ENCODE results near the gene NEBL.
"Not testable (repeated sequence)": the region's sequence is repeated elsewhere in the genome, so short reads cannot be mapped to it uniquely, and the experiment has no call there.

NEBL gene, protein sequence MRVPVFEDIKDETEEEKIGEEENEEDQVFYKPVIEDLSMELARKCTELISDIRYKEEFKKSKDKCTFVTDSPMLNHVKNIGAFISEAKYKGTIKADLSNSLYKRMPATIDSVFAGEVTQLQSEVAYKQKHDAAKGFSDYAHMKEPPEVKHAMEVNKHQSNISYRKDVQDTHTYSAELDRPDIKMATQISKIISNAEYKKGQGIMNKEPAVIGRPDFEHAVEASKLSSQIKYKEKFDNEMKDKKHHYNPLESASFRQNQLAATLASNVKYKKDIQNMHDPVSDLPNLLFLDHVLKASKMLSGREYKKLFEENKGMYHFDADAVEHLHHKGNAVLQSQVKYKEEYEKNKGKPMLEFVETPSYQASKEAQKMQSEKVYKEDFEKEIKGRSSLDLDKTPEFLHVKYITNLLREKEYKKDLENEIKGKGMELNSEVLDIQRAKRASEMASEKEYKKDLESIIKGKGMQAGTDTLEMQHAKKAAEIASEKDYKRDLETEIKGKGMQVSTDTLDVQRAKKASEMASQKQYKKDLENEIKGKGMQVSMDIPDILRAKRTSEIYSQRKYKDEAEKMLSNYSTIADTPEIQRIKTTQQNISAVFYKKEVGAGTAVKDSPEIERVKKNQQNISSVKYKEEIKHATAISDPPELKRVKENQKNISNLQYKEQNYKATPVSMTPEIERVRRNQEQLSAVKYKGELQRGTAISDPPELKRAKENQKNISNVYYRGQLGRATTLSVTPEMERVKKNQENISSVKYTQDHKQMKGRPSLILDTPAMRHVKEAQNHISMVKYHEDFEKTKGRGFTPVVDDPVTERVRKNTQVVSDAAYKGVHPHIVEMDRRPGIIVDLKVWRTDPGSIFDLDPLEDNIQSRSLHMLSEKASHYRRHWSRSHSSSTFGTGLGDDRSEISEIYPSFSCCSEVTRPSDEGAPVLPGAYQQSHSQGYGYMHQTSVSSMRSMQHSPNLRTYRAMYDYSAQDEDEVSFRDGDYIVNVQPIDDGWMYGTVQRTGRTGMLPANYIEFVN

DNA sequence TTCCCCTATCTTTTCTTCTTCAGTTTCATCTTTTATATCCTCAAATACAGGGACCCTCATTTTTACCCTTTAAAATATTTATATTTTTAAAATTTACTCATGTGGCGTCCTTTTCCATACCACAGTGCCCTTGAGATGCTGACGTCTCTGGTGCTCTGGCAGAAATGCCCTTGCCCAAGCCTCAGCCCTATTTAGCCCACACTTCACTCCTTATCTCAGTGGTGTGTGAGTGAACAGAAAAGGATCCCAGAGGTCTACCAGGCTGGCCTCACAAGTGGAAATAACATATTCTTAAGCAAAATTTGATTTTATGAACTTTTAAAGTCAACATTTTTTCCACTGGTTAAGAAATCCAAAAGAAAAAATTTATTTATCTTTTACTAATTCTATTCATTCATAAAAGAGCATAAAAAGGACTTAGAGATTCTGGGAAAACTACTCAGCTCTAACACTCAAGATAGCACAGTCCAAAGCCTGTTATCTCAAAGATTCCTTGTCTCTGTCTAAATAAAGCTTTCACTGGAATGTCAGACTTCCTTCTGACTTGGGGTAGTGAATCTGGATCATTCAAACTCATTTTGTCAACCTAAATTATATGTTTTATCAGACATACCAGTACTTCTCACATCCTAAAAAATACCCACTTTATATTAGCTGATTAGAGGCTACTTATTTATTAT, at the start of gene NEBL:
Gene NEBL (minus strand): TSS at position 166 of the 680 bp plus-strand sequence. CDS start 106 bp downstream, at position 60.
- no peak for DNase-seq

DNA sequence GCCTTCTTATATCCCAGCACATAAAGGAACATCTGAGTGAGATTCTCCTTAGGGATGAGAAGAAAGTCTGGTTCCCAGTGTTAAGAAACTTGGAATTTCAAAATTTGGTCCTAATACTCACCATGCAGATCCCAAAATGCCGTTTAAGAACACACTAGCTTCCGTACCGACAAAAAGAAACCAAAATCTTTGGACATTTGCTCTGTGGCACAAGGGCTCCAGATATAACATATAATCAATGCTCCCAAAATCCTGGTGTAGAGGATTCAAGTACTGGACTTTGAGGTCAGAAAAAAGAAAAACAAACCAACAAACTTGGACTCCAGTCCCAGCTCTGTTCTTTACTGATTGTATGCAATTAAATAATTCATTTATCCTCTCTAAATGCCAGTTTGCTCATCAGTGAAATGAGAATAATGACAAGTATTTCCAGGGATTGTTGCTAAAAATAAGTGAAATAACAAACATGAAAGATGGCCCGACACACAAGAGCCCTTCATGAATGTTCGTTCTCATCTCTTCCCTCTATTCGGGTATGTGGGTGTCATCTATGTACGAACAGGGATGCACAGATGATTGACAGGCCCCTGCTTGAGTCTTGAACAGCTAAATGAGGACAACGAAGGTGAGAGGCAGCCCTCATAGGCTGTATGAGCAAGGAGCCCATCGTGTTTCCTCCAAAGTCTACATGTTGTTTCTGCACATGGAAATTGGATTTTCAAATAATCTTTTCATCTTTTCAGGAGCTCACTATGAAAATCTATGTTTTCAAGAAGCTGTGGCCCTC, 48.6 kb upstream of the NEBL start:
- DNase-seq, result no peak

- no peak for DNase-seq
Measured at GRCh38 chr10:20944789-20945502, 47.8 kb upstream of the NEBL start.

DNA sequence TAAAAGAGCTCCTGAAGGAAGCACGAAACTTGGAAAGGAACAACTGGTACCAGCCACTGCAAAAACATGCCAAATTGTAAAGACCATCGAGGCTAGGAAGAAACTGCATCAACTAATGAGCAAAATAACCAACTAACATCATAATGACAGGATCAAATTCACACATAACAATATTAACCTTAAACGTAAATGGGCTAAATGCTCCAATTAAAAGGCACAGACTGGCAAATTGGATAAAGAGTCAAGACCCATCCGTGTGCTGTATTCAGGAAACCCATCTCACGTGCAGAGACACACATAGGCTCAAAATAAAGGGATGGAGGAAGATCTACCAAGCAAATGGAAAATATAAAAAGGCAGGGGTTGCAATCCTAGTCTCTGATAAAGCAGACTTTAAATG, 42.3 kb upstream of the NEBL start:
- DNase-seq, result not testable (repeated sequence)

DNA sequence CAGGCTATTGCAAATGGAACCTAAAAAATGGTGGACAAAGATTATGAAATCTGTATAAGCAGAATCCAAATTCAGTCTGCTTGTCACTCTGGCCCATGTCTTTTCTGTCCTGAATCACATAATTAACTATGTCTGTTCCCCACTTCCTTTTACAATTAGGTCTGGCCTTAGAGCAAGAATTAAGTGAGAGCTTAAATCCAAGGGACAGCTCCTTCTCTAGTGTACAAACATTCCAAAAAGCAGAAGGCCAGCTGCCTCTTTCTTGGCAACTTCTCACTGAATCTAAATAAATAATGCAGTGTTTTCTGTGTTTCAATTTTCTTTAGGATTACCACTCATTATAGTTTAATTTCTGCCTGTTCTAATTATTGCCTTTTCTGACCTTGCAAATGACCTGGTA, 39.3 kb upstream of the NEBL start:
- no peak for DNase-seq

- no peak for DNase-seq
Measured at GRCh38 chr10:20935931-20936330, 38.8 kb upstream of the NEBL start.

GRCh38 chr10:20935301-20935700, 38.2 kb upstream of the NEBL start:
- DNase-seq, result no peak

DNA sequence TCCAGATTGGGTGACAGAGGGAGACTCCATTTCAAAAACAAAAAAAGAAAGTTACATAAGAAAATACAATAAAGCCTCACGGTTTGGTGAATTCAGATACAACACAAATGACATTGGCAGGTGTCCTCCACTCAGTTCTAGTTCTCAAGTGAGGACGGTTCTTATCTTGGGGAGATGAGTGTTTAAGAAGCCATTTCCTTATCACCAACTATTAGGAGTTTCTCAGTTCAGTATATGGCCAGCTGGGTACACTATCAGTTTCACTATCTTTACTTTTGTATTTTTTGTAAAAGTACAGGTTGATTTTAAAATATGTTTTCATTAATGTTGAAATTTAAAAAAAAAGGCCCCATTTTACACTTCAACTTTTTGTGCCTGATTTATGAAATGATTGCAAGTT, 36.6 kb upstream of the NEBL start:
- DNase-seq, result no peak

GRCh38 chr10:20932606-20933126, 35.6 kb upstream of the NEBL start:
- DNase-seq, result no peak

- DNase-seq, result no peak
Measured at GRCh38 chr10:20931156-20931795, 34.2 kb upstream of the NEBL start.

DNA sequence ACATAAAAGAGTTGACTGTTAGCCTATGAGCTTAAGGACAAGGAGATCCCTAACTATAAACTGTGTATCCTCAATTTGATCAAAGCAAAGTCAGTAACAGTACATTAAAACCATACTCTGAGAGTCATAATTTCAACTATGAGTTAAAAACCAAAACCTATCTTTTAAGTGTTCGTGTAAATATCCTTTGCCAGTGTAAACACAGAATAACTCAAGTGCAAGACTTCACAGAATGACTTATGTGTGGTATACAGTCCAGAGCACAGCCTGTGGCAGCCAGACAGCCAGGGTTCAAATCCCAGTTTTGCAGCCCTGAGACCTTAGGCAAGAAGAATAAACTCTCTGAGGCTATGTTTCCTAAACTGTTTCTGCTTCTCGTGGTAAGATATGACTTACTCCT, 30.3 kb upstream of the NEBL start:
- no peak for DNase-seq

- no peak for DNase-seq
Measured at GRCh38 chr10:20922451-20922850, 25.3 kb upstream of the NEBL start.

GRCh38 chr10:20922033-20922432, 24.9 kb upstream of the NEBL start:
- no peak for DNase-seq

GRCh38 chr10:20920061-20920460, 22.9 kb upstream of the NEBL start:
- DNase-seq, result no peak

GRCh38 chr10:20919481-20919880, 22.4 kb upstream of the NEBL start:
- no peak for DNase-seq

- DNase-seq, result no peak
Measured at GRCh38 chr10:20916976-20917375, 19.9 kb upstream of the NEBL start.

- DNase-seq, result no peak
Measured at GRCh38 chr10:20912969-20913368, 15.9 kb upstream of the NEBL start.

DNA sequence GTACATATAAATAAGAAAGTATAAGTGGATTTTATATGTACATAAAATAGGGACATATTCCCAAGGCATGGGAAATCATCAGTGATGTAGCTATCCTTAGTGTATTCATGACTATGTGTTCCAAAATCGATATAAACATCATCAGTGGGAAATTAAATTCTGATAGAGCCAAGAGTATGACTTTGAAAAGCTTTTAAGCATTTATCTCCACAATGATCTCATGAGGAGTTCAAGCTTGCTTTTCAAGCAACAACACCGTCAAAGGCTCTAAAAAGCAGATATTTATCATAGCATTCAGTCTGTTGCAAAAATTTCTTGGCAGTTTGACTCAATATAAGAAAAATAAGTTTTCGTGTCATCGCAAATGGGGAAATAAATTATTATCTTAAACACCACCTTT, 14.5 kb upstream of the NEBL start:
- DNase-seq, result no peak

- DNase-seq, result no peak
Measured at GRCh38 chr10:20909801-20910200, 12.7 kb upstream of the NEBL start.
